HepG2 (cell line): ENCODE measurements around the gene ZNF74.

Experiments
- E2F2 ChIP-seq: sonication (generic); formaldehyde crosslinking; IDR thresholded peaks from 2 replicates; pipeline ENCODE4 v1.4.0; 2020; ENCODE audit warnings: missing genetic modification reagents, borderline replicate concordance
- FOXJ3 ChIP-seq: sonication (generic); formaldehyde crosslinking; IDR thresholded peaks from 2 replicates; pipeline ENCODE4 v1.4.0; 2020; ENCODE audit warnings: missing genetic modification reagents, mild to moderate bottlenecking, borderline replicate concordance
- HDAC1 ChIP-seq: sonication (generic); formaldehyde crosslinking; IDR thresholded peaks from 2 replicates; pipeline ENCODE4 v1.5.1; 2020; ENCODE audit warnings: mild to moderate bottlenecking, missing genetic modification reagents
- HINFP ChIP-seq: sonication (generic); formaldehyde crosslinking; IDR thresholded peaks from 2 replicates; pipeline ENCODE4 v1.4.0; 2020; ENCODE audit warnings: low read depth, mild to moderate bottlenecking, missing genetic modification reagents
- KAT2B ChIP-seq: fragments of 150-350 bp; IDR thresholded peaks from 2 replicates; pipeline ENCODE4 v1.6.1; 2014; ENCODE audit warnings: low read depth, low read length, borderline replicate concordance
- NPAS2 ChIP-seq: sonication (generic); formaldehyde crosslinking; IDR thresholded peaks from 2 replicates; pipeline ENCODE4 v1.8.0; 2022; ENCODE audit warnings: mild to moderate bottlenecking, missing genetic modification reagents, borderline replicate concordance
- PHF21A ChIP-seq: sonication (generic); formaldehyde crosslinking; IDR thresholded peaks from 2 replicates; pipeline ENCODE4 v1.5.0; 2020; ENCODE audit warnings: mild to moderate bottlenecking, missing genetic modification reagents
- POLR2AphosphoS5 ChIP-seq: IDR thresholded peaks from 2 replicates; pipeline ENCODE4 v1.6.1; 2012; ENCODE audit warnings: low read depth, low read length
- RFX5 ChIP-seq: IDR thresholded peaks from 2 replicates; pipeline ENCODE4 v1.6.1; 2011; ENCODE audit warnings: low read depth, low read length, improper control_type of control experiment
- YY1 ChIP-seq: IDR thresholded peaks from 2 replicates; pipeline ENCODE4 v1.6.1; 2011; ENCODE audit warnings: low read length, low read depth, moderate library complexity, mild to moderate bottlenecking; ENCODE audit not compliant: insufficient read depth, insufficient replicate concordance
- ZFP37 ChIP-seq: sonication (generic); formaldehyde crosslinking; IDR thresholded peaks from 2 replicates; pipeline ENCODE4 v1.4.0; 2020; ENCODE audit warnings: missing genetic modification reagents, borderline replicate concordance
- ZNF142 ChIP-seq: sonication (generic); formaldehyde crosslinking; IDR thresholded peaks from 2 replicates; pipeline ENCODE4 v1.4.0; 2020; ENCODE audit warnings: missing genetic modification reagents
- ZNF362 ChIP-seq: sonication (generic); formaldehyde crosslinking; IDR thresholded peaks from 2 replicates; pipeline ENCODE4 v1.4.0; 2020; ENCODE audit warnings: missing genetic modification reagents, mild to moderate bottlenecking, borderline replicate concordance
- ZSCAN29 ChIP-seq: sonication (generic); formaldehyde crosslinking; conservative IDR thresholded peaks from 2 replicates; pipeline ENCODE4 v1.4.0; 2020; ENCODE audit warnings: mild to moderate bottlenecking, missing genetic modification reagents

- TF ChIP-seq HDAC1 (CRISPR knock-in tag) (no peak), E2F2 (CRISPR knock-in tag) (no peak), KAT2B (no peak), ZSCAN29 (no peak), HINFP (CRISPR knock-in tag) (no peak), YY1 (no peak), ZNF142 (no peak), FOXJ3 (no peak), NPAS2 (no peak), POLR2AphosphoS5 (no peak), PHF21A (no peak), RFX5 (no peak), ZNF362 (CRISPR knock-in tag) (no peak), ZFP37 (no peak)
These were observed 6.1 kb downstream of the ZNF74 start for GRCh38 chr22:20399866-20400605.
